ENCODE measurements around the gene DCLRE1A. TPM values are rescaled to one million over a fixed set of nuclear protein-coding genes. Genes with fewer than 3 reads are reported as not detected.

The DCLRE1A gene
- total RNA-seq, 1 experiment from 2014 or later: 15.0 TPM

- ChIA-PET POLR2A (no interaction called here), CTCF (no interaction called here)
- Histone ChIP-seq H3K27ac (ENCODE audit: low read length) (no peak overlapping the region), H3K9me3 (ENCODE audit: control insufficient read depth, insufficient read depth, low read depth, low read length) (peaks cover 11% of the 10 kb centered on the region; the same call in 1 of the 2 replicates), H3K27me3 (ENCODE audit: control insufficient read depth, insufficient read depth, low read length) (no peaks in the 10 kb centered on the region), H3K4me1 (ENCODE audit: control insufficient read depth, insufficient read depth, low read length) (no peaks in the 10 kb centered on the region), H3K4me3 (ENCODE audit: low read depth in 2 of 2, low read length in 2 of 2) (no peak overlapping the region), H3K36me3 (ENCODE audit: control insufficient read depth, insufficient read depth, low read length) (peaks cover 3% of the 10 kb centered on the region; the same call in 1 of the 2 replicates)
- no TSS peak for BruUV-seq (replicated peaks)
- intact Hi-C loops (cut with micrococcal nuclease; ENCODE audit: unreplicated experiment) (no loop called here), in situ Hi-C loops (cut with HindIII; ENCODE audit: low pct_unique_long_range_greater_than_20kb, low sequenced_read_pairs) (no loop called here)
- DNase-seq (ENCODE audit: low read depth, low spot score) (no peak), ATAC-seq (no peak)
- TF ChIP-seq SIN3A (IDR thresholded peaks at IDR 0.05; ENCODE audit: borderline replicate concordance, insufficient read depth, low read depth, low read length): no peak
- TF ChIP-seq TCF7L2 (IDR thresholded peaks at IDR 0.05; ENCODE audit: low read depth, low read length): no peak
- TF ChIP-seq REST (IDR thresholded peaks at IDR 0.05; ENCODE audit: insufficient read depth in 1 of 2, low read depth in 2 of 2, low read length in 1 of 2): no peak
- no peak for TF ChIP-seq POLR2AphosphoS5 (IDR thresholded peaks at IDR 0.05; ENCODE audit: low read depth, low read length)
- no peak for TF ChIP-seq CTCF (IDR thresholded peaks at IDR 0.05)
These were observed 14.0 kb upstream of the DCLRE1A start for GRCh38 chr10:113867904-113868303.

- BruUV-seq (replicated peaks): no TSS peak
- Histone ChIP-seq H3K9me3 (ENCODE audit: control insufficient read depth, insufficient read depth, low read depth, low read length) (no peaks in the 10 kb centered on the region; the same call in 1 of the 2 replicates), H3K27ac (ENCODE audit: low read length) (no peak overlapping the region), H3K4me1 (ENCODE audit: control insufficient read depth, insufficient read depth, low read length) (no peaks in the 10 kb centered on the region), H3K4me3 (ENCODE audit: low read depth in 2 of 2, low read length in 2 of 2) (no peak overlapping the region), H3K36me3 (ENCODE audit: control insufficient read depth, insufficient read depth, low read length) (peaks cover 3% of the 10 kb centered on the region; the same call in 1 of the 2 replicates), H3K27me3 (ENCODE audit: control insufficient read depth, insufficient read depth, low read length) (no peaks in the 10 kb centered on the region)
- ChIA-PET POLR2A (no interaction called here), CTCF (no interaction called here)
- DNase-seq (ENCODE audit: low read depth, low spot score) (no peak), ATAC-seq (no peak)
- no peak for TF ChIP-seq POLR2AphosphoS5 (IDR thresholded peaks at IDR 0.05; ENCODE audit: low read depth, low read length)
- TF ChIP-seq REST (IDR thresholded peaks at IDR 0.05; ENCODE audit: insufficient read depth in 1 of 2, low read depth in 2 of 2, low read length in 1 of 2): no peak
- no peak for TF ChIP-seq SIN3A (IDR thresholded peaks at IDR 0.05; ENCODE audit: borderline replicate concordance, insufficient read depth, low read depth, low read length)
- no peak for TF ChIP-seq CTCF (IDR thresholded peaks at IDR 0.05)
- no peak for TF ChIP-seq TCF7L2 (IDR thresholded peaks at IDR 0.05; ENCODE audit: low read depth, low read length)
- intact Hi-C loops (cut with micrococcal nuclease; ENCODE audit: unreplicated experiment) (no loop called here), in situ Hi-C loops (cut with HindIII; ENCODE audit: low pct_unique_long_range_greater_than_20kb, low sequenced_read_pairs) (no loop called here)
These were observed 12.9 kb upstream of the DCLRE1A start for GRCh38 chr10:113866551-113867394.

All from Panc1 (cell line).